ENCODE data around the gene IL1RAPL1. TPM values are rescaled to one million over a fixed set of nuclear protein-coding genes. Genes with fewer than 3 reads are reported as not detected.

IL1RAPL1 gene
- total and polyA plus RNA-seq, 2 donors (not counting 3 experiments of a cell fraction or from before 2014, with no cell fraction given): 0.79 to 1.3 TPM

- no peaks in the 10 kb centered on the region for H3K79me2 ChIP-seq (ENCODE audit: control insufficient read depth, insufficient read depth, low read length)
- dilution Hi-C loops (cut with MboI; ENCODE audit: extremely low pct_ligation_motif_present, low sequenced_read_pairs) (no loop called here), intact Hi-C loops (cut with micrococcal nuclease) (no loop called here)
- H3K27me3 ChIP-seq (ENCODE audit: control insufficient read depth in 2 of 2, insufficient read depth in 2 of 2, low read length in 2 of 2): no peaks in the 10 kb centered on the region
- no peaks in the 10 kb centered on the region for H3K36me3 ChIP-seq (ENCODE audit: control insufficient read depth in 2 of 2, extremely low read depth in 1 of 2, insufficient read depth in 2 of 2, low read length in 2 of 2)
- no peak for TF ChIP-seq FOS (IDR thresholded peaks at IDR 0.05; ENCODE audit: borderline replicate concordance, insufficient read depth, low read length)
- no peak for TF ChIP-seq MYC (IDR thresholded peaks at IDR 0.05; ENCODE audit: low read depth, low read length)
- no peak for TF ChIP-seq GATA2 (IDR thresholded peaks at IDR 0.05; ENCODE audit: insufficient read depth, insufficient read length, low read depth, low read length)
- no peak for TF ChIP-seq JUN (IDR thresholded peaks at IDR 0.05; ENCODE audit: borderline replicate concordance, insufficient read depth, insufficient read length, low read depth)
- no peak for TF ChIP-seq MAX (IDR thresholded peaks at IDR 0.05; ENCODE audit: insufficient read depth, insufficient read length)
- no peak for DNase-seq (ENCODE audit: low read depth, low spot score)
- no peak overlapping the region for H3K4me2 ChIP-seq (ENCODE audit: insufficient read depth, low read length)
- BruUV-seq (replicated peaks): no TSS peak
- POLR2A ChIA-PET: no interaction called here
- no peak overlapping the region for H3K27ac ChIP-seq (ENCODE audit: insufficient read depth, low read depth, low read length)
- FAIRE-seq: no peak
- H3K4me3 ChIP-seq (replicated peaks in 1 of 3; ENCODE audit: insufficient read depth in 1 of 3, low read depth in 1 of 3, low read length in 3 of 3): no peak overlapping the region
- no peaks in the 10 kb centered on the region for H3K4me1 ChIP-seq (ENCODE audit: control insufficient read depth, extremely low read depth, insufficient read depth, low read length)
- H3K9ac ChIP-seq (replicated peaks; ENCODE audit: extremely low read depth, insufficient read depth, low read length): no peak overlapping the region
- no peak overlapping the region for H2AFZ ChIP-seq (ENCODE audit: low read depth, low read length)
- CTCF ChIA-PET: no interaction called here
- H3K9me1 ChIP-seq (replicated peaks; ENCODE audit: control insufficient read depth, extremely low read depth, insufficient read depth, low read length): no peaks in the 10 kb centered on the region
- H3K9me3 ChIP-seq (replicated peaks; ENCODE audit: control insufficient read depth, insufficient read depth, low read length): no peaks in the 10 kb centered on the region
- no peaks in the 10 kb centered on the region for H4K20me1 ChIP-seq (replicated peaks; ENCODE audit: control insufficient read depth, extremely low read depth, insufficient read depth, low read length)
Measured at GRCh38 chrX:29257521-29257920, 670.3 kb downstream of the IL1RAPL1 start.

GRCh38 chrX:29269390-29269789 lies 682.1 kb downstream of the IL1RAPL1 start:
- H3K27me3 ChIP-seq (ENCODE audit: control insufficient read depth in 2 of 2, insufficient read depth in 2 of 2, low read length in 2 of 2): no peaks in the 10 kb centered on the region
- FAIRE-seq (no peak), DNase-seq (ENCODE audit: low read depth, low spot score) (no peak)
- POLR2A ChIA-PET: no interaction called here
- no peaks in the 10 kb centered on the region for H3K36me3 ChIP-seq (ENCODE audit: control insufficient read depth in 2 of 2, extremely low read depth in 1 of 2, insufficient read depth in 2 of 2, low read length in 2 of 2)
- intact Hi-C loops (cut with micrococcal nuclease): no loop called here
- H4K20me1 ChIP-seq (replicated peaks; ENCODE audit: control insufficient read depth, extremely low read depth, insufficient read depth, low read length): no peaks in the 10 kb centered on the region
- no peak overlapping the region for H3K4me3 ChIP-seq (replicated peaks in 1 of 3; ENCODE audit: insufficient read depth in 1 of 3, low read depth in 1 of 3, low read length in 3 of 3)
- no peaks in the 10 kb centered on the region for H3K4me1 ChIP-seq (ENCODE audit: control insufficient read depth, extremely low read depth, insufficient read depth, low read length)
- CTCF ChIA-PET: no interaction called here
- no peaks in the 10 kb centered on the region for H3K79me2 ChIP-seq (ENCODE audit: control insufficient read depth, insufficient read depth, low read length)
- dilution Hi-C loops (cut with MboI; ENCODE audit: extremely low pct_ligation_motif_present, low sequenced_read_pairs): no loop called here
- H3K27ac ChIP-seq (ENCODE audit: insufficient read depth, low read depth, low read length): no peak overlapping the region
- H3K4me2 ChIP-seq (ENCODE audit: insufficient read depth, low read length): no peak overlapping the region
- no peaks in the 10 kb centered on the region for H3K9me1 ChIP-seq (replicated peaks; ENCODE audit: control insufficient read depth, extremely low read depth, insufficient read depth, low read length)
- H3K9ac ChIP-seq (replicated peaks; ENCODE audit: extremely low read depth, insufficient read depth, low read length): no peak overlapping the region
- H3K9me3 ChIP-seq (replicated peaks; ENCODE audit: control insufficient read depth, insufficient read depth, low read length): no peaks in the 10 kb centered on the region
- BruUV-seq (replicated peaks): no TSS peak
- H2AFZ ChIP-seq (ENCODE audit: low read depth, low read length): no peak overlapping the region
- TF ChIP-seq POLR2A (IDR thresholded peaks at IDR 0.05; ENCODE audit: low read depth, low read length) (no peak), MYC (IDR thresholded peaks at IDR 0.05; ENCODE audit: low read depth, low read length) (no peak), JUN (IDR thresholded peaks at IDR 0.05; ENCODE audit: borderline replicate concordance, insufficient read depth, insufficient read length, low read depth) (no peak), MAX (IDR thresholded peaks at IDR 0.05; ENCODE audit: insufficient read depth, insufficient read length) (no peak), FOS (IDR thresholded peaks at IDR 0.05; ENCODE audit: borderline replicate concordance, insufficient read depth, low read length) (no peak), CTCF (IDR thresholded peaks at IDR 0.05; ENCODE audit: extremely low read depth in 1 of 2, insufficient read depth in 1 of 2, low read depth in 1 of 2, low read length in 2 of 2) (no peak), POLR2AphosphoS5 (IDR thresholded peaks at IDR 0.05; ENCODE audit: insufficient read depth, low read depth, low read length) (no peak), EZH2 (IDR thresholded peaks at IDR 0.05; ENCODE audit: borderline replicate concordance, low read depth, low read length, severe bottlenecking) (no peak), GATA2 (IDR thresholded peaks at IDR 0.05; ENCODE audit: insufficient read depth, insufficient read length, low read depth, low read length) (no peak)

Measured in endothelial cell of umbilical vein (primary cell).